HepG2 (cell line): ENCODE data around the gene CCNA2. TPM values are rescaled to one million over a fixed set of nuclear protein-coding genes. Genes with fewer than 3 reads are reported as not detected.

Experiments
- ESRRA ChIP-seq: sonication (generic); formaldehyde crosslinking; IDR thresholded peaks from 2 replicates; pipeline ENCODE4 v1.5.1; 2020; ENCODE audit warnings: mild to moderate bottlenecking, low read depth, missing genetic modification reagents
- FOXC1 ChIP-seq: sonication (generic); formaldehyde crosslinking; IDR thresholded peaks from 2 replicates; pipeline ENCODE4 v1.8.0; 2022; ENCODE audit warnings: mild to moderate bottlenecking, missing genetic modification reagents, borderline replicate concordance
- HNRNPL ChIP-seq: fragments of 200-400 bp; formaldehyde crosslinking; IDR thresholded peaks from 2 replicates; pipeline ENCODE4 v1.6.1; 2017; ENCODE audit warnings: mild to moderate bottlenecking, low read depth, low read length
- MLLT10 ChIP-seq: sonication (generic); formaldehyde crosslinking; IDR thresholded peaks from 2 replicates; pipeline ENCODE4 v1.4.0; 2020; ENCODE audit warnings: missing genetic modification reagents
- POLR2G ChIP-seq: fragments of 200-400 bp; formaldehyde crosslinking; IDR thresholded peaks from 2 replicates; pipeline ENCODE4 v1.6.1; 2018; ENCODE audit warnings: mild to moderate bottlenecking, low read depth, low read length, moderate library complexity
- ZFP36L2 ChIP-seq: sonication (generic); formaldehyde crosslinking; IDR thresholded peaks from 2 replicates; pipeline ENCODE4 v1.4.0; 2020; ENCODE audit warnings: missing genetic modification reagents
- ZNF556 ChIP-seq: sonication (generic); formaldehyde crosslinking; IDR thresholded peaks from 2 replicates; pipeline ENCODE4 v1.4.0; 2020; ENCODE audit warnings: mild to moderate bottlenecking, missing genetic modification reagents, borderline replicate concordance
- ZSCAN22 ChIP-seq: sonication (generic); formaldehyde crosslinking; IDR thresholded peaks from 2 replicates; pipeline ENCODE4 v1.4.0; 2020; ENCODE audit warnings: mild to moderate bottlenecking, missing genetic modification reagents
- polyA plus RNA-seq, 8 experiments: library from polyadenylated mRNA; depleted of rRNA in 3 of 8; stranded (reverse) in 7 of 8; unstranded in 1 of 8; fragments of >200 nt; fragmentation: Illumina TruSeq in 4 of 8; extraction: Trizol in 4 of 8; gene quantifications; 2 replicates each; pipeline versions ENCODE4 v1.2.1 to v1.2.3, GENCODE V29; 2011 to 2016; ENCODE audit warnings: low read depth in 4 of 8, missing spikeins in 1 of 8, mixed read lengths in 1 of 8; ENCODE audit not compliant: insufficient read depth in 1 of 8
- total RNA-seq, 5 experiments: library from RNA; depleted of rRNA; stranded (reverse); fragments of >200 nt; fragmentation: Illumina TruSeq; extraction: Trizol; gene quantifications; 2 replicates each; pipeline ENCODE4 v1.2.3, GENCODE V29; 2016; ENCODE audit warnings: low read depth in 1 of 5
- TF ChIP-seq, protein P1 (sequence below): sonication (generic); formaldehyde crosslinking; IDR thresholded peaks from 2 replicates; pipeline ENCODE4 v1.5.1; 2020; ENCODE audit warnings: mild to moderate bottlenecking, missing genetic modification reagents
- TF ChIP-seq, protein P2 (sequence below): sonication (generic); formaldehyde crosslinking; IDR thresholded peaks from 2 replicates; pipeline ENCODE4 v1.8.0; 2022; ENCODE audit warnings: mild to moderate bottlenecking, missing genetic modification reagents, moderate library complexity
- TF ChIP-seq, protein P3 (sequence below), 2 experiments: sonication (generic) in 1 of 2; formaldehyde crosslinking in 1 of 2; IDR thresholded peaks; 2 replicates each; pipeline versions ENCODE4 v1.4.0 to v1.6.1; 2016 to 2020; ENCODE audit warnings: borderline replicate concordance in 1 of 2, low read depth in 1 of 2, mild to moderate bottlenecking in 1 of 2, missing genetic modification reagents in 1 of 2
- TF ChIP-seq, protein P4 (sequence below): sonication (generic); formaldehyde crosslinking; IDR thresholded peaks from 2 replicates; pipeline ENCODE4 v1.5.1; 2020; ENCODE audit warnings: mild to moderate bottlenecking, missing genetic modification reagents, borderline replicate concordance
- TF ChIP-seq, protein P5 (sequence below): sonication (generic); formaldehyde crosslinking; IDR thresholded peaks from 2 replicates; pipeline ENCODE4 v1.5.0; 2020; ENCODE audit warnings: mild to moderate bottlenecking, missing genetic modification reagents, borderline replicate concordance

Gene CCNA2
- total and polyA plus RNA-seq, 2 of the 13 experiments (the other 11 are each of a cell fraction or from before 2014, with no cell fraction given): 31.3 to 105 TPM

DNA sequence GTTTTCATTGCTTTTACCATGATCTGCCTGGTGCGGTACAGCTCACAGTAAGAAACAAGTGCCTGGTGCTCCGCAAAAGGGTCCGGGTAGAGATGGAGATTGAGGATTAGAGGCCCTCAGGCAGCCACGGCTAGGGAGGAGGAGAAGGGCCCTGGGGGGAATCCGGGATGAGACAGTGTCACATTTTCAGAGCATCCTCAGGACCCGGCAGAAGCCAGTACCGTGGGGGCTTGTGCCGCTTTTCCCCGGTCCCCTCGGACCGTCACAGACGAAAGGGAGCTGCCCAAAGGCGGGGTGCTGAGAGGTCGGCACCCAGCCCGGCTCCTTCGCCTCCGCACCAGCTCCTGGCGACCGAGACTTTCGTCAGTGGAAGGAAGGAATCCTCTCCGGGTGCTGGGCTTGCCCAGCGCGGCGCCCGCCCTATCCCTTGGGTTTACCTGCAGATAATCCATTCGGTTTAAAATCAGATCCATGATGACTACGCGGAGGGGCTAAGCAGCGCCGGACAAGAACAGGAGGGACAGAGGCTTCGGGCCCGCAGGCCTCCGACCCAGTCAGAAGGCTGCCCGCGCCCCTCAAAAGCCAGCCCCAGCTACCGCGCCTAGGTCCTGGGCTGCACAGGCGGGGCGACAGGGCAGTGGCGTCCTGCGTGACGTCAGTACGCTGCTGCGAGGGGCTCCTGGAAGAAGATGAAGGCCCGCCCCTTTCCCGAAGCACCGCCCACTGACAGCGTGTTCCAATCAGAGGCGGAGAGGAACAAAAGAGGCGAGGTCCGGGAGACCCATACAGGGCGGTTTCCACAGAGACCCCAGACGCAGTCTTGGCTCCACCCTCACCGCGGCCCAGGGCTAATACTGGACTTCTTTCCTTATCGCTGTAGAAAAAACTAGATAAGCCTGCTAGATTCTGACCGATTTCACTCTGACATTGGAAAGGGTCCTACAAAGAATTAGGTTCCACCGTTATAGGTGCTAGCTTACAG lies 46.4 kb upstream of the CCNA2 start, which contains the start of gene BBS7 (continued):
- TF ChIP-seq, protein P1, sequence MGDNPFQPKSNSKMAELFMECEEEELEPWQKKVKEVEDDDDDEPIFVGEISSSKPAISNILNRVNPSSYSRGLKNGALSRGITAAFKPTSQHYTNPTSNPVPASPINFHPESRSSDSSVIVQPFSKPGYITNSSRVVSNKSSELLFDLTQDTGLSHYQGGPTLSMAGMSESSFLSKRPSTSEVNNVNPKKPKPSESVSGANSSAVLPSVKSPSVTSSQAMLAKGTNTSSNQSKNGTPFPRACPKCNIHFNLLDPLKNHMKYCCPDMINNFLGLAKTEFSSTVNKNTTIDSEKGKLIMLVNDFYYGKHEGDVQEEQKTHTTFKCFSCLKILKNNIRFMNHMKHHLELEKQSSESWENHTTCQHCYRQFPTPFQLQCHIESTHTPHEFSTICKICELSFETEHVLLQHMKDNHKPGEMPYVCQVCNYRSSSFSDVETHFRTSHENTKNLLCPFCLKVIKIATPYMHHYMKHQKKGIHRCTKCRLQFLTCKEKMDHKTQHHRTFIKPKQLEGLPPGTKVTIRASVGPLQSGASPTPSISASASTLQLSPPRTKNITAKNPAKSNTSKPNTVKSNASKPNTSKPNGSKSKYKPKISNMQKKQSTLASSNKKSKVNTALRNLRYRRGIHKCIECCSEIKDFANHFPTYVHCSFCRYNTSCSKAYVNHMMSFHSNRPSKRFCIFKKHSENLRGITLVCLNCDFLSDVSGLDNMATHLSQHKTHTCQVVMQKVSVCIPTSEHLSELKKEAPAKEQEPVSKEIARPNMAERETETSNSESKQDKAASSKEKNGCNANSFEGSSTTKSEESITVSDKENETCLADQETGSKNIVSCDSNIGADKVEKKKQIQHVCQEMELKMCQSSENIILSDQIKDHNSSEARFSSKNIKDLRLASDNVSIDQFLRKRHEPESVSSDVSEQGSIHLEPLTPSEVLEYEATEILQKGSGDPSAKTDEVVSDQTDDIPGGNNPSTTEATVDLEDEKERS (CRISPR knock-in tag): no peak
- peak; percentile 46; the same call in 1 of the 2 replicates for TF ChIP-seq ZNF556 (CRISPR knock-in tag)
- no peak for TF ChIP-seq HNRNPL
- no peak; the same call in 1 of the 2 replicates for TF ChIP-seq FOXC1
- TF ChIP-seq, protein P2, sequence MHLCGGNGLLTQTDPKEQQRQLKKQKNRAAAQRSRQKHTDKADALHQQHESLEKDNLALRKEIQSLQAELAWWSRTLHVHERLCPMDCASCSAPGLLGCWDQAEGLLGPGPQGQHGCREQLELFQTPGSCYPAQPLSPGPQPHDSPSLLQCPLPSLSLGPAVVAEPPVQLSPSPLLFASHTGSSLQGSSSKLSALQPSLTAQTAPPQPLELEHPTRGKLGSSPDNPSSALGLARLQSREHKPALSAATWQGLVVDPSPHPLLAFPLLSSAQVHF: no peak
- TF ChIP-seq ZFP36L2 (CRISPR knock-in tag): no peak
- no peak for TF ChIP-seq MLLT10 (CRISPR knock-in tag)
- TF ChIP-seq POLR2G: peak; percentile 88
- TF ChIP-seq, protein P3, sequence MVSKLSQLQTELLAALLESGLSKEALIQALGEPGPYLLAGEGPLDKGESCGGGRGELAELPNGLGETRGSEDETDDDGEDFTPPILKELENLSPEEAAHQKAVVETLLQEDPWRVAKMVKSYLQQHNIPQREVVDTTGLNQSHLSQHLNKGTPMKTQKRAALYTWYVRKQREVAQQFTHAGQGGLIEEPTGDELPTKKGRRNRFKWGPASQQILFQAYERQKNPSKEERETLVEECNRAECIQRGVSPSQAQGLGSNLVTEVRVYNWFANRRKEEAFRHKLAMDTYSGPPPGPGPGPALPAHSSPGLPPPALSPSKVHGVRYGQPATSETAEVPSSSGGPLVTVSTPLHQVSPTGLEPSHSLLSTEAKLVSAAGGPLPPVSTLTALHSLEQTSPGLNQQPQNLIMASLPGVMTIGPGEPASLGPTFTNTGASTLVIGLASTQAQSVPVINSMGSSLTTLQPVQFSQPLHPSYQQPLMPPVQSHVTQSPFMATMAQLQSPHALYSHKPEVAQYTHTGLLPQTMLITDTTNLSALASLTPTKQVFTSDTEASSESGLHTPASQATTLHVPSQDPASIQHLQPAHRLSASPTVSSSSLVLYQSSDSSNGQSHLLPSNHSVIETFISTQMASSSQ (IDR thresholded peaks at IDR 0.05; ENCODE audit: low read depth): no peak
- TF ChIP-seq, protein P3 (CRISPR knock-in tag; IDR thresholded peaks at IDR 0.05; ENCODE audit: borderline replicate concordance): no peak
- TF ChIP-seq, protein P4, sequence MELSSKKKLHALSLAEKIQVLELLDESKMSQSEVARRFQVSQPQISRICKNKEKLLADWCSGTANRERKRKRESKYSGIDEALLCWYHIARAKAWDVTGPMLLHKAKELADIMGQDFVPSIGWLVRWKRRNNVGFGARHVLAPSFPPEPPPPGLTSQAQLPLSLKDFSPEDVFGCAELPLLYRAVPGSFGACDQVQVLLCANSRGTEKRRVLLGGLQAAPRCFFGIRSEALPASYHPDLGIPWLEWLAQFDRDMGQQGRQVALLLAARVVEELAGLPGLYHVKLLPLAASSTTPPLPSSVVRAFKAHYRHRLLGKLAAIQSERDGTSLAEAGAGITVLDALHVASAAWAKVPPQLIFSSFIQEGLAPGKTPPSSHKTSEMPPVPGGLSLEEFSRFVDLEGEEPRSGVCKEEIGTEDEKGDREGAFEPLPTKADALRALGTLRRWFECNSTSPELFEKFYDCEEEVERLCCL (CRISPR knock-in tag): no peak
- TF ChIP-seq ESRRA: no peak
- TF ChIP-seq, protein P5, sequence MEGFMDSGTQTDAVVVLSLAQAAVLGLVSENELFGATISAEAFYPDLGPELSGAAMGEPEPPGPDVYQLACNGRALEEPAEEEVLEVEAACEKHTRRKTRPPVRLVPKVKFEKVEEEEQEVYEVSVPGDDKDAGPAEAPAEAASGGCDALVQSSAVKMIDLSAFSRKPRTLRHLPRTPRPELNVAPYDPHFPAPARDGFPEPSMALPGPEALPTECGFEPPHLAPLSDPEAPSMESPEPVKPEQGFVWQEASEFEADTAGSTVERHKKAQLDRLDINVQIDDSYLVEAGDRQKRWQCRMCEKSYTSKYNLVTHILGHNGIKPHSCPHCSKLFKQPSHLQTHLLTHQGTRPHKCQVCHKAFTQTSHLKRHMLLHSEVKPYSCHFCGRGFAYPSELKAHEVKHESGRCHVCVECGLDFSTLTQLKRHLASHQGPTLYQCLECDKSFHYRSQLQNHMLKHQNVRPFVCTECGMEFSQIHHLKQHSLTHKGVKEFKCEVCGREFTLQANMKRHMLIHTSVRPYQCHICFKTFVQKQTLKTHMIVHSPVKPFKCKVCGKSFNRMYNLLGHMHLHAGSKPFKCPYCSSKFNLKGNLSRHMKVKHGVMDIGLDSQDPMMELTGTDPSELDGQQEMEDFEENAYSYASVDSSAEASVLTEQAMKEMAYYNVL: no peak
- TF ChIP-seq ZSCAN22 (CRISPR knock-in tag): no peak
